GM18907 (cell line): ENCODE results near the gene SNTA1.
A peak's percentile ranks its signal among the peaks of the same experiment; 100 is the strongest.
"Not testable (repeated sequence)": the region's sequence is repeated elsewhere in the genome, so short reads cannot be mapped to it uniquely, and the experiment has no call there.

Source experiments
- ATAC-seq: cut with Tn5 transposase; IDR thresholded peaks from one replicate; pipeline ENCODE4 v1.9.1; 2021; ENCODE audit warnings: mild to moderate bottlenecking, moderate library complexity; ENCODE audit not compliant: unreplicated experiment

The SNTA1 gene

GRCh38 chr20:33443512-33444239 is at the start of gene SNTA1:
Gene SNTA1 (minus strand): TSS chr20:33443763. CDS start chr20:33443620, 143 bp downstream.
- ATAC-seq: peak; percentile 75

- no peak for ATAC-seq
These were observed 47.5 kb upstream of the SNTA1 start for GRCh38 chr20:33490934-33491656.

- ATAC-seq: peak; percentile 60
These were observed 46.7 kb upstream of the SNTA1 start, which contains the start of gene CBFA2T2 for GRCh38 chr20:33490023-33490933. Gene CBFA2T2 (plus strand): TSS chr20:33490096. CDS start chr20:33490268, 172 bp downstream.

GRCh38 chr20:33489495-33490022 is 46.0 kb upstream of the SNTA1 start:
- peak; percentile 92 for ATAC-seq

- ATAC-seq: not testable (repeated sequence)
These were observed 45.3 kb upstream of the SNTA1 start for GRCh38 chr20:33488661-33489494.

- ATAC-seq: no peak
These were observed 44.6 kb upstream of the SNTA1 start for GRCh38 chr20:33488201-33488600.

GRCh38 chr20:33483186-33483585 is 39.6 kb upstream of the SNTA1 start:
- ATAC-seq: not testable (repeated sequence)

GRCh38 chr20:33482581-33482980 is 39.0 kb upstream of the SNTA1 start:
- ATAC-seq: no peak

- ATAC-seq: no peak
These were observed 37.9 kb upstream of the SNTA1 start for GRCh38 chr20:33481431-33481941.

- ATAC-seq: no peak
These were observed 36.5 kb upstream of the SNTA1 start for GRCh38 chr20:33480048-33480447.

- no peak for ATAC-seq
These were observed 34.0 kb upstream of the SNTA1 start for GRCh38 chr20:33477386-33478234.

- ATAC-seq: no peak
These were observed 32.0 kb upstream of the SNTA1 start for GRCh38 chr20:33475381-33476152.

GRCh38 chr20:33474963-33475362 is 31.4 kb upstream of the SNTA1 start:
- no peak for ATAC-seq

- ATAC-seq: no peak
These were observed 30.7 kb upstream of the SNTA1 start for GRCh38 chr20:33474097-33474873.

GRCh38 chr20:33472868-33473435 is 29.4 kb upstream of the SNTA1 start:
- ATAC-seq: no peak

GRCh38 chr20:33470866-33471265 is 27.3 kb upstream of the SNTA1 start:
- no peak for ATAC-seq

- ATAC-seq: no peak
These were observed 26.9 kb upstream of the SNTA1 start for GRCh38 chr20:33470457-33470856.
